Measurements from ENCODE around the gene PRDM8.

The PRDM8 gene

DNA sequence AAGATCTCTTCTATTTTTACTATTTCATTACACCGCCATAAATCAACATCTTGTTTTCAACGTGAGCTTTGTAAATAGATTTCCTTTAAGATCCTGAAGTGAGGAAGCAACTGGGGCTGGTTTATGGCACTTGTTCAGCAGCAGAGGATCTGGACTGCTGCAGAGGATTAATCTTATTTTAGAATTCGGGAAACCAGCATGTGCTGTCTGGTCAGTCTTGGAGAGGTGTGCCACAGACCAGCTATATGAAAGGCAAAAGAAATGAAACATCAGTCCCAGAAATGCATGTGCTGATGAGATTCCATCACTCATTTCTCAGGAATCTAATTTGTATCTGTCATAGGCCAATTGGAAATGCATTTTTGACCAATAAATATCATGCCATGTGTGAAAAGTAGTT is 23.4 kb downstream of the PRDM8 start:
- ChIA-PET POLR2A (interaction anchor here (1.8 kb wide), 1 partner anchor 45 kb away, joined by 5 read pairs; the partner anchor contains the start of gene FGF5), CTCF (interaction anchor here (0.6 to 2.6 kb wide), 12 partner anchors 9 to 819 kb away, joined by 3 to 12 read pairs (median 3); partner anchors contain the start of gene CFAP299)
- no peaks in the 10 kb centered on the region for H3K36me3 ChIP-seq (ENCODE audit: control insufficient read depth in 2 of 2, insufficient read depth in 1 of 2, low read length in 2 of 2)
- no peak overlapping the region for H3K4me3 ChIP-seq (ENCODE audit: low read depth, low read length)
- H3K4me1 ChIP-seq (ENCODE audit: control insufficient read depth, insufficient read depth, low read length): no peaks in the 10 kb centered on the region
- TF ChIP-seq, protein P1, sequence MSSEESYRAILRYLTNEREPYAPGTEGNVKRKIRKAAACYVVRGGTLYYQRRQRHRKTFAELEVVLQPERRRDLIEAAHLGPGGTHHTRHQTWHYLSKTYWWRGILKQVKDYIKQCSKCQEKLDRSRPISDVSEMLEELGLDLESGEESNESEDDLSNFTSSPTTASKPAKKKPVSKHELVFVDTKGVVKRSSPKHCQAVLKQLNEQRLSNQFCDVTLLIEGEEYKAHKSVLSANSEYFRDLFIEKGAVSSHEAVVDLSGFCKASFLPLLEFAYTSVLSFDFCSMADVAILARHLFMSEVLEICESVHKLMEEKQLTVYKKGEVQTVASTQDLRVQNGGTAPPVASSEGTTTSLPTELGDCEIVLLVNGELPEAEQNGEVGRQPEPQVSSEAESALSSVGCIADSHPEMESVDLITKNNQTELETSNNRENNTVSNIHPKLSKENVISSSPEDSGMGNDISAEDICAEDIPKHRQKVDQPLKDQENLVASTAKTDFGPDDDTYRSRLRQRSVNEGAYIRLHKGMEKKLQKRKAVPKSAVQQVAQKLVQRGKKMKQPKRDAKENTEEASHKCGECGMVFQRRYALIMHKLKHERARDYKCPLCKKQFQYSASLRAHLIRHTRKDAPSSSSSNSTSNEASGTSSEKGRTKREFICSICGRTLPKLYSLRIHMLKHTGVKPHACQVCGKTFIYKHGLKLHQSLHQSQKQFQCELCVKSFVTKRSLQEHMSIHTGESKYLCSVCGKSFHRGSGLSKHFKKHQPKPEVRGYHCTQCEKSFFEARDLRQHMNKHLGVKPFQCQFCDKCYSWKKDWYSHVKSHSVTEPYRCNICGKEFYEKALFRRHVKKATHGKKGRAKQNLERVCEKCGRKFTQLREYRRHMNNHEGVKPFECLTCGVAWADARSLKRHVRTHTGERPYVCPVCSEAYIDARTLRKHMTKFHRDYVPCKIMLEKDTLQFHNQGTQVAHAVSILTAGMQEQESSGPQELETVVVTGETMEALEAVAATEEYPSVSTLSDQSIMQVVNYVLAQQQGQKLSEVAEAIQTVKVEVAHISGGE (tag by site-specific recombination; conservative IDR thresholded peaks at IDR 0.05; ENCODE audit: low read depth): no peak
- TF ChIP-seq KLF7 (tag by site-specific recombination; IDR thresholded peaks at IDR 0.05; ENCODE audit: borderline replicate concordance) (no peak), ZEB2 (tag by site-specific recombination; IDR thresholded peaks at IDR 0.05) (no peak), ZNF501 (tag by site-specific recombination; IDR thresholded peaks at IDR 0.05) (no peak), EGR2 (tag by site-specific recombination; IDR thresholded peaks at IDR 0.05; ENCODE audit: low read depth) (no peak), ZBTB1 (tag by site-specific recombination; IDR thresholded peaks at IDR 0.05) (no peak), ZNF433 (tag by site-specific recombination; IDR thresholded peaks at IDR 0.05; ENCODE audit: low read depth) (no peak), ZXDB (tag by site-specific recombination; IDR thresholded peaks at IDR 0.05) (no peak), ZNF571 (tag by site-specific recombination; IDR thresholded peaks at IDR 0.05) (no peak), ZNF404 (tag by site-specific recombination; IDR thresholded peaks at IDR 0.05) (no peak), BCL11B (tag by site-specific recombination; IDR thresholded peaks at IDR 0.05; ENCODE audit: low read depth) (no peak), ZNF423 (tag by site-specific recombination; IDR thresholded peaks at IDR 0.05) (no peak), ZBTB17 (tag by site-specific recombination; IDR thresholded peaks at IDR 0.05) (no peak)
- TF ChIP-seq, protein P2, sequence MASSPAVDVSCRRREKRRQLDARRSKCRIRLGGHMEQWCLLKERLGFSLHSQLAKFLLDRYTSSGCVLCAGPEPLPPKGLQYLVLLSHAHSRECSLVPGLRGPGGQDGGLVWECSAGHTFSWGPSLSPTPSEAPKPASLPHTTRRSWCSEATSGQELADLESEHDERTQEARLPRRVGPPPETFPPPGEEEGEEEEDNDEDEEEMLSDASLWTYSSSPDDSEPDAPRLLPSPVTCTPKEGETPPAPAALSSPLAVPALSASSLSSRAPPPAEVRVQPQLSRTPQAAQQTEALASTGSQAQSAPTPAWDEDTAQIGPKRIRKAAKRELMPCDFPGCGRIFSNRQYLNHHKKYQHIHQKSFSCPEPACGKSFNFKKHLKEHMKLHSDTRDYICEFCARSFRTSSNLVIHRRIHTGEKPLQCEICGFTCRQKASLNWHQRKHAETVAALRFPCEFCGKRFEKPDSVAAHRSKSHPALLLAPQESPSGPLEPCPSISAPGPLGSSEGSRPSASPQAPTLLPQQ (tag by site-specific recombination; IDR thresholded peaks at IDR 0.05): no peak
- TF ChIP-seq, protein P3, sequence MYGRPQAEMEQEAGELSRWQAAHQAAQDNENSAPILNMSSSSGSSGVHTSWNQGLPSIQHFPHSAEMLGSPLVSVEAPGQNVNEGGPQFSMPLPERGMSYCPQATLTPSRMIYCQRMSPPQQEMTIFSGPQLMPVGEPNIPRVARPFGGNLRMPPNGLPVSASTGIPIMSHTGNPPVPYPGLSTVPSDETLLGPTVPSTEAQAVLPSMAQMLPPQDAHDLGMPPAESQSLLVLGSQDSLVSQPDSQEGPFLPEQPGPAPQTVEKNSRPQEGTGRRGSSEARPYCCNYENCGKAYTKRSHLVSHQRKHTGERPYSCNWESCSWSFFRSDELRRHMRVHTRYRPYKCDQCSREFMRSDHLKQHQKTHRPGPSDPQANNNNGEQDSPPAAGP (tag by site-specific recombination; IDR thresholded peaks at IDR 0.05): no peak
- TF ChIP-seq, protein P4, sequence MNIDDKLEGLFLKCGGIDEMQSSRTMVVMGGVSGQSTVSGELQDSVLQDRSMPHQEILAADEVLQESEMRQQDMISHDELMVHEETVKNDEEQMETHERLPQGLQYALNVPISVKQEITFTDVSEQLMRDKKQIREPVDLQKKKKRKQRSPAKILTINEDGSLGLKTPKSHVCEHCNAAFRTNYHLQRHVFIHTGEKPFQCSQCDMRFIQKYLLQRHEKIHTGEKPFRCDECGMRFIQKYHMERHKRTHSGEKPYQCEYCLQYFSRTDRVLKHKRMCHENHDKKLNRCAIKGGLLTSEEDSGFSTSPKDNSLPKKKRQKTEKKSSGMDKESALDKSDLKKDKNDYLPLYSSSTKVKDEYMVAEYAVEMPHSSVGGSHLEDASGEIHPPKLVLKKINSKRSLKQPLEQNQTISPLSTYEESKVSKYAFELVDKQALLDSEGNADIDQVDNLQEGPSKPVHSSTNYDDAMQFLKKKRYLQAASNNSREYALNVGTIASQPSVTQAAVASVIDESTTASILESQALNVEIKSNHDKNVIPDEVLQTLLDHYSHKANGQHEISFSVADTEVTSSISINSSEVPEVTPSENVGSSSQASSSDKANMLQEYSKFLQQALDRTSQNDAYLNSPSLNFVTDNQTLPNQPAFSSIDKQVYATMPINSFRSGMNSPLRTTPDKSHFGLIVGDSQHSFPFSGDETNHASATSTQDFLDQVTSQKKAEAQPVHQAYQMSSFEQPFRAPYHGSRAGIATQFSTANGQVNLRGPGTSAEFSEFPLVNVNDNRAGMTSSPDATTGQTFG (tag by site-specific recombination; IDR thresholded peaks at IDR 0.05; ENCODE audit: borderline replicate concordance): no peak
- TF ChIP-seq, protein P5, sequence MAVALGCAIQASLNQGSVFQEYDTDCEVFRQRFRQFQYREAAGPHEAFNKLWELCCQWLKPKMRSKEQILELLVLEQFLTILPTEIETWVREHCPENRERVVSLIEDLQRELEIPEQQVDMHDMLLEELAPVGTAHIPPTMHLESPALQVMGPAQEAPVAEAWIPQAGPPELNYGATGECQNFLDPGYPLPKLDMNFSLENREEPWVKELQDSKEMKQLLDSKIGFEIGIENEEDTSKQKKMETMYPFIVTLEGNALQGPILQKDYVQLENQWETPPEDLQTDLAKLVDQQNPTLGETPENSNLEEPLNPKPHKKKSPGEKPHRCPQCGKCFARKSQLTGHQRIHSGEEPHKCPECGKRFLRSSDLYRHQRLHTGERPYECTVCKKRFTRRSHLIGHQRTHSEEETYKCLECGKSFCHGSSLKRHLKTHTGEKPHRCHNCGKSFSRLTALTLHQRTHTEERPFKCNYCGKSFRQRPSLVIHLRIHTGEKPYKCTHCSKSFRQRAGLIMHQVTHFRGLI (tag by site-specific recombination; IDR thresholded peaks at IDR 0.05): no peak
- TF ChIP-seq, protein P6, sequence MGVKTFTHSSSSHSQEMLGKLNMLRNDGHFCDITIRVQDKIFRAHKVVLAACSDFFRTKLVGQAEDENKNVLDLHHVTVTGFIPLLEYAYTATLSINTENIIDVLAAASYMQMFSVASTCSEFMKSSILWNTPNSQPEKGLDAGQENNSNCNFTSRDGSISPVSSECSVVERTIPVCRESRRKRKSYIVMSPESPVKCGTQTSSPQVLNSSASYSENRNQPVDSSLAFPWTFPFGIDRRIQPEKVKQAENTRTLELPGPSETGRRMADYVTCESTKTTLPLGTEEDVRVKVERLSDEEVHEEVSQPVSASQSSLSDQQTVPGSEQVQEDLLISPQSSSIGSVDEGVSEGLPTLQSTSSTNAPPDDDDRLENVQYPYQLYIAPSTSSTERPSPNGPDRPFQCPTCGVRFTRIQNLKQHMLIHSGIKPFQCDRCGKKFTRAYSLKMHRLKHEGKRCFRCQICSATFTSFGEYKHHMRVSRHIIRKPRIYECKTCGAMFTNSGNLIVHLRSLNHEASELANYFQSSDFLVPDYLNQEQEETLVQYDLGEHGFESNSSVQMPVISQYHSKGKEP (tag by site-specific recombination; IDR thresholded peaks at IDR 0.05): no peak
- no peaks in the 10 kb centered on the region for H3K9me3 ChIP-seq (ENCODE audit: control insufficient read depth, insufficient read depth, low read depth, low read length)
- H3K27ac ChIP-seq (ENCODE audit: extremely low read depth, low read depth, low read length): no peak overlapping the region
